Caco-2 (cell line): Measurements from ENCODE around the gene ALOX12B. TPM values are rescaled to one million over a fixed set of nuclear protein-coding genes. Genes with fewer than 3 reads are reported as not detected.

ENCODE experiments used
- BruUV-seq: library from RNA; stranded (reverse); fragments of 400-500 nt; replicated peaks from 2 replicates; lab custom pipeline; 2021; lab: Mats Ljungman, UMichigan
- CTCF ChIA-PET: fragments of 300-600 bp; sonication (Branson Sonifier 250); formaldehyde crosslinking; loops from one replicate; lab custom pipeline; 2022; ENCODE audit warnings: antibody characterized with exemption; lab: Charles Lee
- POLR2A ChIA-PET: fragments of 300-600 bp; sonication (Branson Sonifier 250); formaldehyde crosslinking; loops from one replicate; lab custom pipeline; 2022; ENCODE audit warnings: antibody characterized with exemption; lab: Charles Lee
- DNase-seq, 2 experiments: peaks; one replicate each; pipeline versions ENCODE4 v3.0.0 to v3.0.0-alpha.2; 2020 to 2022
- H3K27me3 ChIP-seq: replicated peaks from 2 replicates; pipeline ENCODE4 v1.6.0; 2011; ENCODE audit warnings: low read length; ENCODE audit not compliant: control insufficient read depth, insufficient read depth
- H3K36me3 ChIP-seq: 2 replicates; pipeline ENCODE4 v1.5.1; 2011; ENCODE audit warnings: low read length; ENCODE audit not compliant: control insufficient read depth, insufficient read depth
- H3K4me1 ChIP-seq: fragments of 250-450 bp; sonication (Bioruptor Pico); 2 replicates; pipeline ENCODE4 v1.5.1; 2020; ENCODE audit warnings: mild to moderate bottlenecking
- H3K4me3 ChIP-seq: 2 replicates; pipeline ENCODE4 v1.5.1; 2011; ENCODE audit warnings: low read depth, mild to moderate bottlenecking, control low read depth, low read length
- H3K9me3 ChIP-seq: fragments of 250-450 bp; sonication (Bioruptor Pico); 2 replicates; pipeline ENCODE4 v1.5.1; 2020; ENCODE audit warnings: mild to moderate bottlenecking, moderate library complexity
- H3K27ac Mint-ChIP-seq: one replicate; pipeline ENCODE4 v1.8.0; 2022; ENCODE audit warnings: mixed read lengths; ENCODE audit not compliant: unreplicated experiment
- H3K27me3 Mint-ChIP-seq: one replicate; pipeline ENCODE4 v1.8.0; 2022; ENCODE audit warnings: mixed read lengths; ENCODE audit not compliant: insufficient read depth, unreplicated experiment
- H3K36me3 Mint-ChIP-seq: one replicate; pipeline ENCODE4 v1.8.0; 2022; ENCODE audit warnings: mild to moderate bottlenecking, mixed read lengths; ENCODE audit not compliant: insufficient read depth, unreplicated experiment
- H3K4me1 Mint-ChIP-seq: one replicate; pipeline ENCODE4 v1.8.0; 2022; ENCODE audit warnings: low read depth, mixed read lengths; ENCODE audit not compliant: unreplicated experiment
- H3K4me3 Mint-ChIP-seq: one replicate; pipeline ENCODE4 v1.8.0; 2022; ENCODE audit warnings: mild to moderate bottlenecking, moderate library complexity, mixed read lengths; ENCODE audit not compliant: unreplicated experiment
- H3K9me3 Mint-ChIP-seq: one replicate; pipeline ENCODE4 v1.8.0; 2022; ENCODE audit warnings: mixed read lengths; ENCODE audit not compliant: unreplicated experiment
- intact Hi-C: fragments of 100-400 bp; cut with micrococcal nuclease; formaldehyde crosslinking; loops from one replicate; pipeline ENCODE4 v1.10.0; 2022; ENCODE audit not compliant: unreplicated experiment
- total RNA-seq: library from RNA; stranded (reverse); gene quantifications from 2 replicates; pipeline ENCODE4 v1.2.3, GENCODE V29; 2022
- TF ChIP-seq, protein P1 (sequence below), 2 experiments: fragments of 200-600 bp in 1 of 2; IDR thresholded peaks; 1 replicate in 1 of 2; 2 replicates in 1 of 2; pipeline versions ENCODE4 v1.5.1 to v1.8.0; 2011 to 2022; ENCODE audit warnings: antibody characterized with exemption in 1 of 2, control low read depth in 1 of 2, inconsistent platforms in 1 of 2, low read depth in 1 of 2, low read length in 1 of 2, mild to moderate bottlenecking in 1 of 2, moderate library complexity in 1 of 2; ENCODE audit not compliant: insufficient read depth in 1 of 2, severe bottlenecking in 1 of 2, unreplicated experiment in 1 of 2

Gene ALOX12B
- total RNA-seq, 1 experiment from 2014 or later = 0.34 TPM

DNA sequence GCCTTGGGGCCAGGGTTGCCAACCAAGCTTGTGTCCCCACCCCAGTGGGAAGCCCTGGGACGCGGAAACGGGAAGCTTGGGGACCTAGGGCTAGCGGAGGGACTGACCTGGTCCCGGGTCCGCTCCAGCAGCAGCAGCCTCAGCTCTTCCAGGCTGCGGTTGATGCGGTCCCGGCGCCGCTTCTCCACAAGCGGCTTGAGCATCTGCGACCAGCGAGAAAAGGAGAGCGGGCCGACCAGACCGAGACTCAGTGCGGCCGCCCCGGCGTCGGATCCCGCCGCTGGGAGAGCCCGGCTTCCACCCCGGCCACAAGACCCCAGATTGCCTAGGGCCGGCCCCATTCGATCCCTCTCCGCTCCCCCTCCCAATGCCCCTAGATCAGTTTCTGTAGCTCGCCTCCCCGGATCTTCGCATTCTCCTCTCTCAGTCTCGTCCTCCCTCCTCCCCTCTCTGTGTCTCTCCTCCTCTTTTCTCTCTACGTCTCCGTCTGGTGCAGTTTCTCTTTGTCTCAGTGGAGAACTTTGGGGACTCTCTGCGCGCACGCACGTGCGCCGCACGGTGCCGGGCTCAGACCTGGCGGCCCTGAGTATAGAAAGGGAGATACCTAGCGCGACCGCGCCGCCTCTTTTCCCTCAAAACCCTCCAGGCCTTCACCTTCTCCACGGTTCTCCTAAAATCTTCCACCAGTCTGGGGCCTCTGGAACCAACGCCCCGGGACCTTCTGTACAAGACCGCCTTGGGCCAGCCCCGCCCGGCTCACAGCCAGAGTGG is 35.6 kb upstream of the ALOX12B start:
- H3K27me3 Mint-ChIP-seq = peaks cover 2% of the 10 kb centered on the region
- no peaks in the 10 kb centered on the region for H3K36me3 ChIP-seq
- H3K4me1 ChIP-seq = no peaks in the 10 kb centered on the region; the same call in 1 of the 2 replicates
- no peak for DNase-seq
- peak overlapping the region; percentile 37 for H3K4me3 ChIP-seq
- peaks cover 44% of the 10 kb centered on the region for H3K4me1 Mint-ChIP-seq
- H3K27ac Mint-ChIP-seq = no peak overlapping the region
- intact Hi-C loops = no loop called here
- H3K4me3 Mint-ChIP-seq = peak overlapping the region; percentile 87
- peaks cover 63% of the 10 kb centered on the region for H3K36me3 Mint-ChIP-seq
- TF ChIP-seq, protein P1, sequence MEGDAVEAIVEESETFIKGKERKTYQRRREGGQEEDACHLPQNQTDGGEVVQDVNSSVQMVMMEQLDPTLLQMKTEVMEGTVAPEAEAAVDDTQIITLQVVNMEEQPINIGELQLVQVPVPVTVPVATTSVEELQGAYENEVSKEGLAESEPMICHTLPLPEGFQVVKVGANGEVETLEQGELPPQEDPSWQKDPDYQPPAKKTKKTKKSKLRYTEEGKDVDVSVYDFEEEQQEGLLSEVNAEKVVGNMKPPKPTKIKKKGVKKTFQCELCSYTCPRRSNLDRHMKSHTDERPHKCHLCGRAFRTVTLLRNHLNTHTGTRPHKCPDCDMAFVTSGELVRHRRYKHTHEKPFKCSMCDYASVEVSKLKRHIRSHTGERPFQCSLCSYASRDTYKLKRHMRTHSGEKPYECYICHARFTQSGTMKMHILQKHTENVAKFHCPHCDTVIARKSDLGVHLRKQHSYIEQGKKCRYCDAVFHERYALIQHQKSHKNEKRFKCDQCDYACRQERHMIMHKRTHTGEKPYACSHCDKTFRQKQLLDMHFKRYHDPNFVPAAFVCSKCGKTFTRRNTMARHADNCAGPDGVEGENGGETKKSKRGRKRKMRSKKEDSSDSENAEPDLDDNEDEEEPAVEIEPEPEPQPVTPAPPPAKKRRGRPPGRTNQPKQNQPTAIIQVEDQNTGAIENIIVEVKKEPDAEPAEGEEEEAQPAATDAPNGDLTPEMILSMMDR (IDR thresholded peaks at IDR 0.05; ENCODE audit: insufficient read depth in 1 of 2, low read depth in 1 of 2, low read length in 1 of 2, severe bottlenecking in 1 of 2, unreplicated experiment in 1 of 2) = no peak
- no peaks in the 10 kb centered on the region for H3K9me3 ChIP-seq
- no peaks in the 10 kb centered on the region for H3K9me3 Mint-ChIP-seq
- POLR2A ChIA-PET = no interaction called here
- no peaks in the 10 kb centered on the region; the same call in 1 of the 2 replicates for H3K27me3 ChIP-seq
- BruUV-seq = no TSS peak
- CTCF ChIA-PET = interaction anchor here (0.7 kb wide), 1 partner anchor 100 kb away, joined by 3 read pairs; no protein-coding TSS in a partner anchor

- Mint-ChIP-seq H3K4me1 (peaks cover 44% of the 10 kb centered on the region), H3K36me3 (peaks cover 69% of the 10 kb centered on the region), H3K27ac (no peak overlapping the region), H3K27me3 (peaks cover 2% of the 10 kb centered on the region), H3K9me3 (no peaks in the 10 kb centered on the region), H3K4me3 (peak overlapping the region; percentile 87)
- DNase-seq = no peak
- intact Hi-C loops = no loop called here
- Histone ChIP-seq H3K4me1 (no peaks in the 10 kb centered on the region; the same call in 1 of the 2 replicates), H3K4me3 (peak overlapping the region; percentile 37), H3K9me3 (no peaks in the 10 kb centered on the region), H3K27me3 (no peaks in the 10 kb centered on the region; the same call in 1 of the 2 replicates), H3K36me3 (no peaks in the 10 kb centered on the region)
- TF ChIP-seq, protein P1 (IDR thresholded peaks at IDR 0.05; ENCODE audit: insufficient read depth in 1 of 2, low read depth in 1 of 2, low read length in 1 of 2, severe bottlenecking in 1 of 2, unreplicated experiment in 1 of 2) = no peak
- BruUV-seq = no TSS peak
- POLR2A ChIA-PET = no interaction called here
- CTCF ChIA-PET = interaction anchor here (0.7 kb wide), 1 partner anchor 173 kb away, joined by 3 read pairs; the partner anchor contains the start of gene SLC25A35
Observed at GRCh38 chr17:8122422-8122923, 35.0 kb upstream of the ALOX12B start.

DNA sequence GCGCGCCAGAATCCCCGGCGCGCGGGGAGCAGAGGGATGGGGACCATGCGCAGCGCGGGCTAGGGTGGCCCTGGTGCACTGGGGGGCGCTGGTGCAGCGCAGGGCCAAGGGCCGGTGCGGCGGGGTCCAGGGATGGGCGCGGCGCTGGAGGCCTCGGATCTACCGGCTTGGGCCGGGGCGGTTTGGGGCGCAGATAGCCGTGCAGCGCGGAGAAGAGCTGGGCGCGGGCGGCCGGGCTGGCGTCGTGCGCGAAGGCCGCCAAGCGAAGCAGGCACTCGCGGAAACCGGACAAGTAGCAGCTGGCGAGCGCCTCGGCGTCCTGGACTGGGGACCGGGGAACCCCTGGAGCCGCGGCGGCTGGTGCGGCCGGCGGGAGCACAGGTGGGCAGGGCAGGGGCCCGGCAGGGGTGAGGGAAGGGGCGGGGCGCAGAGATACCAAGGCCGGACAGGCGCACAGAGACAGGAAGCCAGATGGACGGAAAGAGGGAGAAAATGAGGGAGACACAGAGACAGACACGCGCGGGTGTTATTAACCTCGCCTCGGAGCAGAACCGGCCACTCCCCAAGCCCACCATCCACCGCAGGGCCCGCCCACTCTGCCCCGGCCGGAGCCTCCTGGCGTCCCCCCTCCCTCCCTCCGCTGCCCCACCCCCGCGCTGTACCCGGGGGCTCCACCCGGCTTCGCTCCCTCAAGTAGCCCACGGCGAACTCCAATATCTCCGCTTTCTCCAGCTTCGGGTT is 34.3 kb upstream of the ALOX12B start:
- DNase-seq = peak; percentile 52 to 71
- intact Hi-C loops = no loop called here
- no peaks in the 10 kb centered on the region; the same call in 1 of the 2 replicates for H3K4me1 ChIP-seq
- no peaks in the 10 kb centered on the region for H3K36me3 ChIP-seq
- H3K27me3 ChIP-seq = no peaks in the 10 kb centered on the region; the same call in 1 of the 2 replicates
- H3K4me3 ChIP-seq = peak overlapping the region; percentile 37
- Mint-ChIP-seq H3K4me1 (peaks cover 38% of the 10 kb centered on the region), H3K4me3 (peak overlapping the region; percentile 87), H3K36me3 (peaks cover 63% of the 10 kb centered on the region), H3K27ac (no peak overlapping the region), H3K27me3 (peaks cover 2% of the 10 kb centered on the region), H3K9me3 (no peaks in the 10 kb centered on the region)
- no TSS peak for BruUV-seq
- POLR2A ChIA-PET = no interaction called here
- CTCF ChIA-PET = interaction anchor here (0.7 to 1.8 kb wide), 3 partner anchors 35 to 174 kb away, joined by 3 to 8 read pairs (median 3); partner anchors contain the start of gene SLC25A35
- TF ChIP-seq, protein P1 (IDR thresholded peaks at IDR 0.05; ENCODE audit: insufficient read depth in 1 of 2, low read depth in 1 of 2, low read length in 1 of 2, severe bottlenecking in 1 of 2, unreplicated experiment in 1 of 2) = peak; percentile 22 to 25
- H3K9me3 ChIP-seq = no peaks in the 10 kb centered on the region
